MM.1S (cell line): ENCODE results near the gene CENPU.
"Not testable (repeated sequence)": the region's sequence is repeated elsewhere in the genome, so short reads cannot be mapped to it uniquely, and the experiment has no call there.

Experiments
- DNase-seq: peaks from one replicate; pipeline ENCODE4 v3.0.0-alpha.2; 2015
- H2AFZ ChIP-seq: fragments of 300-600 bp; sonication (generic); 2 replicates; pipeline ENCODE4 v1.6.0; 2016; ENCODE audit warnings: antibody characterized with exemption, low read length
- H3F3A ChIP-seq: fragments of 300-600 bp; sonication (generic); 2 replicates; pipeline ENCODE4 v1.6.1; 2016; ENCODE audit warnings: mild to moderate bottlenecking, antibody characterized with exemption, low read length, moderate library complexity, mixed read lengths; ENCODE audit not compliant: insufficient read depth
- H3K27ac ChIP-seq: fragments of 300-600 bp; sonication (generic); 2 replicates; pipeline ENCODE4 v1.5.1; 2016; ENCODE audit warnings: mild to moderate bottlenecking, low read length
- H3K27me3 ChIP-seq: fragments of 300-600 bp; sonication (generic); replicated peaks from 2 replicates; pipeline ENCODE4 v1.6.0; 2016; ENCODE audit warnings: low read length; ENCODE audit not compliant: insufficient read depth
- H3K36me3 ChIP-seq: fragments of 300-600 bp; sonication (generic); replicated peaks from 2 replicates; pipeline ENCODE4 v1.6.1; 2016; ENCODE audit warnings: mild to moderate bottlenecking, low read length, mixed read lengths; ENCODE audit not compliant: insufficient read depth
- H3K4me1 ChIP-seq: fragments of 300-600 bp; sonication (generic); 2 replicates; pipeline ENCODE4 v1.6.1; 2016; ENCODE audit warnings: low read length, mixed read lengths
- H3K4me2 ChIP-seq: fragments of 300-600 bp; sonication (generic); 2 replicates; pipeline ENCODE4 v1.6.0; 2016; ENCODE audit warnings: low read depth, low read length
- H3K4me3 ChIP-seq: fragments of 300-600 bp; sonication (generic); 2 replicates; pipeline ENCODE4 v1.5.1; 2016; ENCODE audit warnings: low read length, mixed read lengths
- H3K79me2 ChIP-seq: fragments of 300-600 bp; sonication (generic); 2 replicates; pipeline ENCODE4 v1.6.1; 2016; ENCODE audit warnings: mixed run types, low read length, mixed read lengths
- H3K9ac ChIP-seq: fragments of 300-600 bp; sonication (generic); 2 replicates; pipeline ENCODE4 v1.6.1; 2016; ENCODE audit warnings: low read length, mixed read lengths
- H3K9me2 ChIP-seq: fragments of 300-600 bp; sonication (generic); replicated peaks from 2 replicates; pipeline ENCODE4 v1.6.1; 2016; ENCODE audit warnings: mild to moderate bottlenecking, low read length, mixed read lengths; ENCODE audit not compliant: insufficient read depth
- H3K9me3 ChIP-seq: fragments of 300-600 bp; sonication (generic); replicated peaks from 2 replicates; pipeline ENCODE4 v1.6.1; 2016; ENCODE audit warnings: mild to moderate bottlenecking, low read length, mixed read lengths; ENCODE audit not compliant: insufficient read depth
- H4K20me1 ChIP-seq: fragments of 300-600 bp; sonication (generic); 2 replicates; pipeline ENCODE4 v1.6.1; 2016; ENCODE audit warnings: mild to moderate bottlenecking, low read length, moderate library complexity, mixed read lengths; ENCODE audit not compliant: insufficient read depth
- CTCF ChIP-seq: fragments of 300-600 bp; sonication (generic); IDR thresholded peaks from 2 replicates; pipeline ENCODE4 v1.5.1; 2016; ENCODE audit warnings: antibody characterized with exemption, low read length, mixed read lengths
- EZH2 ChIP-seq: fragments of 300-600 bp; sonication (generic); optimal IDR thresholded peaks from 2 replicates; pipeline ENCODE3; 2017; ENCODE audit warnings: low read depth, mild to moderate bottlenecking, antibody characterized with exemption, low read length, mixed read lengths
- EZH2phosphoT487 ChIP-seq: fragments of 300-600 bp; sonication (generic); IDR thresholded peaks from 2 replicates; pipeline ENCODE4 v1.6.1; 2018; ENCODE audit warnings: antibody characterized with exemption, low read length

Gene CENPU, protein sequence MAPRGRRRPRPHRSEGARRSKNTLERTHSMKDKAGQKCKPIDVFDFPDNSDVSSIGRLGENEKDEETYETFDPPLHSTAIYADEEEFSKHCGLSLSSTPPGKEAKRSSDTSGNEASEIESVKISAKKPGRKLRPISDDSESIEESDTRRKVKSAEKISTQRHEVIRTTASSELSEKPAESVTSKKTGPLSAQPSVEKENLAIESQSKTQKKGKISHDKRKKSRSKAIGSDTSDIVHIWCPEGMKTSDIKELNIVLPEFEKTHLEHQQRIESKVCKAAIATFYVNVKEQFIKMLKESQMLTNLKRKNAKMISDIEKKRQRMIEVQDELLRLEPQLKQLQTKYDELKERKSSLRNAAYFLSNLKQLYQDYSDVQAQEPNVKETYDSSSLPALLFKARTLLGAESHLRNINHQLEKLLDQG

DNA sequence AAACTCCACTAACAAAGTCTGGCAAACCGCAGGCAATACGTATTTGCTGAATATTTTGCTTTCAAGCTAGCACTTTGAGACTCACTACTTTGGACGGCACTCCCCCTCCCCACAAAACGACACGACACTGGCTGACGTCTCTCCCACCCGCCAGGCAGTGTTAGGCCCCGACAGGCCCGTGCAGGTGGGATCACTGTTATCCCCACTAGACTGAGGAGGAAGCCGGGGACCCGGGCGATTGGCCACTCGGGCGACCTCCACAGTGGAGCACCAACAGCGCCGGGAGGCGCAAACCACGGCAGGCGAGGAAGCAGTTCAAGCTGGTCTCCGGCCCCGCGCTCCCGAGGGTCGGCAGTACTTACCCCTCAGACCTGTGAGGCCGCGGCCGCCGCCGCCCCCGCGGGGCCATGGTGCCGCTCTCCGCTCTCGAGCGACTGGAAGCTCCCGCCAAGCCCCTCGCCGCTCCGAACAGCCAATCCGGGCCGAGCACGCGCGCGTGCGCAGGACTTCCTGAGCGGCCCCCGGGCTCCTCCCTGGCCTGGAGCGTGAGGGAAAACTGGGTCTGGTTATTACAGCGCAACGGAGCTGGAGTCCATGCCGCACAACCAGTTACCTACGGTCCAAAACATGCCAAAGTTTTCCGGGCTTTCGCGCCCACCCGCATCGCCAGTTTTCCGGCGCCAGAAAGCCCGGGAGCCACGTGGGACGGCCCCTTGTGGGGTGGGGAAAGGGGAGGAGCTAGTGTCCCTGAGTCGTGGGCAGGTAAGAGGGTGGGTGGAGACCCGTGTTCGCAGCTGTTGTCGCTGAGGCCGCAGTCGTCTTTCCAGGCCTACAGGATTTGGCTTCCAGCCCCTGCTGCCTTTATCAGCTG, at the start of gene CENPU:
CENPU (minus strand) TSS at position 443 of the 871 bp plus-strand sequence; CDS start at position 409, 34 bp downstream.
- Histone ChIP-seq H3K9me3 (no peaks in the 10 kb centered on the region), H3K9ac (peak within 1 kb of the TSS; percentile 93), H3K27ac (peak within 1 kb of the TSS; percentile 80), H3K36me3 (peaks cover 6% of the 10 kb centered on the region; the same call in 1 of the 2 replicates), H3K4me2 (peak within 1 kb of the TSS; percentile 74), H3K4me3 (peak within 1 kb of the TSS; percentile 97), H3K4me1 (peaks cover 21% of the 10 kb centered on the region), H3K27me3 (no peaks in the 10 kb centered on the region), H2AFZ (peak within 1 kb of the TSS; percentile 86), H3F3A (peaks cover 11% of the 10 kb centered on the region; the same call in 1 of the 2 replicates), H3K79me2 (peaks cover 50% of the 10 kb centered on the region), H3K9me2 (no peaks in the 10 kb centered on the region), H4K20me1 (no peaks in the 10 kb centered on the region)
- DNase-seq: peak; percentile 99
- TF ChIP-seq EZH2phosphoT487 (no peak), EZH2 (no peak), CTCF (no peak)

- Histone ChIP-seq H3K79me2 (no peaks in the 10 kb centered on the region), H4K20me1 (no peaks in the 10 kb centered on the region), H3K9ac (no peak overlapping the region), H2AFZ (no peak overlapping the region), H3K9me2 (no peaks in the 10 kb centered on the region), H3F3A (no peaks in the 10 kb centered on the region), H3K4me2 (no peak overlapping the region), H3K27ac (no peak overlapping the region), H3K36me3 (no peaks in the 10 kb centered on the region), H3K9me3 (no peaks in the 10 kb centered on the region), H3K4me3 (no peak overlapping the region), H3K4me1 (no peaks in the 10 kb centered on the region), H3K27me3 (no peaks in the 10 kb centered on the region)
- no peak for DNase-seq
- TF ChIP-seq CTCF (no peak), EZH2 (no peak), EZH2phosphoT487 (no peak)
Measured at GRCh38 chr4:184782731-184783373, 49.0 kb upstream of the CENPU start.

DNA sequence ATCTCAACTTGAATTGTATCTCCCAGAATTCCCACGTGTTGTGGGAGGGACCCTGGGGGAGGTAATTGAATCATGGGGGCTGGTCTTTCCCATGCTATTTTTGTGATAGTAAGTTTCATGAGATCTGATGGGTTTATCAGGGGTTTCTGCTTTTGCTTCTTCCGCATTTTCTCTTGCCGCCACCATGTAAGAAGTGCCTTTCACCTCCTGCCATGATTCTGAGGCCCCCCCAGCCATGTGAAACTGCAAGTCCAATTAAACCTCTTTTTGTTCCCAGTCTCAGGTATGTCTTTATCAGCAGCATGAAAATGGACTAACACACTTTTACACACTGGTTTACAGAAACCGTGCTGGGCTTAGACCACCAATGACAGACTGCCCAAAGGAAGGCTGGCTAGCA, 45.3 kb upstream of the CENPU start:
- not testable (repeated sequence) for H3K27me3 ChIP-seq, H3K79me2 ChIP-seq

More for the DNA sequence above, 45.3 kb upstream of the CENPU start:
- H3K4me2 ChIP-seq, H3K4me1 ChIP-seq, H4K20me1 ChIP-seq, H2AFZ ChIP-seq, H3K27ac ChIP-seq, H3K9me2 ChIP-seq, H3K9me3 ChIP-seq, H3K4me3 ChIP-seq, H3K36me3 ChIP-seq, H3K9ac ChIP-seq, DNase-seq, H3F3A ChIP-seq: not testable (repeated sequence)
